Sciatic nerve (tissue), 2 donors: ENCODE data around the gene HSPA9. TPM values are rescaled to one million over a fixed set of nuclear protein-coding genes. Genes with fewer than 3 reads are reported as not detected.

Experiments used
- ATAC-seq: fragments of 200-7000 bp; cut with Tn5 transposase; one replicate; pipeline ENCODE4 v1.9.1; 2020; ENCODE audit warnings: mild to moderate bottlenecking, moderate library complexity
- DNase-seq: peaks from one replicate; pipeline ENCODE4 v3.0.0-alpha.2; 2020; ENCODE audit warnings: low spot score
- intact Hi-C: fragments of 100-400 bp; cut with DNase I; formaldehyde crosslinking; loops from one replicate; pipeline ENCODE4 v1.14.2; 2022
- total RNA-seq: library from RNA; stranded (reverse); fragmentation: NEBNext Ultra II Directional; extraction: Animal tissue kit (Norgen Biotek cat#: 25700); gene quantifications from one replicate; pipeline ENCODE4 v1.2.1, GENCODE V29; 2021
- donor health status: DM: no; HTN: no; CAD: no.
- donor health status: DM: no; HTN: no; CAD: no.

HSPA9 gene
- 152 TPM for total RNA-seq

- ATAC-seq: peak; percentile 98
- intact Hi-C loops: no loop called here
- DNase-seq: peak; percentile 98
Measured at GRCh38 chr5:138575194-138576015, at the start of gene HSPA9. Gene HSPA9 (minus strand): TSS chr5:138575401. CDS start chr5:138575318, 83 bp downstream.

GRCh38 chr5:138623053-138623452, 47.9 kb upstream of the HSPA9 start:
- DNase-seq: peak; percentile 58
- intact Hi-C loops: no loop called here
- ATAC-seq: peak; percentile 59

GRCh38 chr5:138622051-138622450, 46.9 kb upstream of the HSPA9 start:
- ATAC-seq (no peak), DNase-seq (no peak)
- intact Hi-C loops: no loop called here

GRCh38 chr5:138620663-138621224, 45.5 kb upstream of the HSPA9 start:
- intact Hi-C loops: no loop called here
- no peak for DNase-seq
- ATAC-seq: no peak

- no peak for ATAC-seq
- intact Hi-C loops: no loop called here
Measured at GRCh38 chr5:138616508-138616907, 41.3 kb upstream of the HSPA9 start.

GRCh38 chr5:138615461-138615860, 40.3 kb upstream of the HSPA9 start:
- intact Hi-C loops: no loop called here
- no peak for ATAC-seq

More at GRCh38 chr5:138616508-138616907, 41.3 kb upstream of the HSPA9 start:
- no peak for DNase-seq

GRCh38 chr5:138611678-138612218, 36.5 kb upstream of the HSPA9 start:
- peak; percentile 65 for ATAC-seq
- no peak for DNase-seq
- intact Hi-C loops: no loop called here

More at GRCh38 chr5:138615461-138615860, 40.3 kb upstream of the HSPA9 start:
- no peak for DNase-seq

GRCh38 chr5:138610918-138611677, 35.9 kb upstream of the HSPA9 start:
- peak; percentile 69 for ATAC-seq
- DNase-seq: no peak
- intact Hi-C loops: no loop called here

GRCh38 chr5:138610415-138610917, 35.3 kb upstream of the HSPA9 start:
- peak; percentile 71 for ATAC-seq
- intact Hi-C loops: no loop called here
- DNase-seq: no peak

- no peak for ATAC-seq
- peak; percentile 22 for DNase-seq
- intact Hi-C loops: no loop called here
Measured at GRCh38 chr5:138606378-138607064, 31.3 kb upstream of the HSPA9 start.

GRCh38 chr5:138605254-138605972, 30.2 kb upstream of the HSPA9 start:
- DNase-seq: no peak
- ATAC-seq: no peak
- intact Hi-C loops: no loop called here

GRCh38 chr5:138604176-138604785, 29.1 kb upstream of the HSPA9 start:
- ATAC-seq (no peak), DNase-seq (no peak)
- intact Hi-C loops: no loop called here

- ATAC-seq (no peak), DNase-seq (no peak)
- intact Hi-C loops: no loop called here
Measured at GRCh38 chr5:138603249-138603920, 28.2 kb upstream of the HSPA9 start.

GRCh38 chr5:138602371-138603000, 27.3 kb upstream of the HSPA9 start:
- ATAC-seq (no peak), DNase-seq (peak; percentile 25)

GRCh38 chr5:138601444-138601843, 26.2 kb upstream of the HSPA9 start:
- intact Hi-C loops: no loop called here
- DNase-seq (no peak), ATAC-seq (no peak)

More at GRCh38 chr5:138602371-138603000, 27.3 kb upstream of the HSPA9 start:
- intact Hi-C loops: no loop called here

GRCh38 chr5:138600446-138600845, 25.2 kb upstream of the HSPA9 start:
- DNase-seq (no peak), ATAC-seq (no peak)
- intact Hi-C loops: no loop called here
